HS-5 (cell line): Measurements from ENCODE around the gene SON.
A peak's percentile ranks its signal among the peaks of the same experiment; 100 is the strongest.
"Not testable (repeated sequence)": the region's sequence is repeated elsewhere in the genome, so short reads cannot be mapped to it uniquely, and the experiment has no call there.

Source experiments
- DNase-seq: peaks from one replicate; pipeline ENCODE4 v3.0.0-alpha.2; 2012; ENCODE audit warnings: low read depth

SON gene

DNA sequence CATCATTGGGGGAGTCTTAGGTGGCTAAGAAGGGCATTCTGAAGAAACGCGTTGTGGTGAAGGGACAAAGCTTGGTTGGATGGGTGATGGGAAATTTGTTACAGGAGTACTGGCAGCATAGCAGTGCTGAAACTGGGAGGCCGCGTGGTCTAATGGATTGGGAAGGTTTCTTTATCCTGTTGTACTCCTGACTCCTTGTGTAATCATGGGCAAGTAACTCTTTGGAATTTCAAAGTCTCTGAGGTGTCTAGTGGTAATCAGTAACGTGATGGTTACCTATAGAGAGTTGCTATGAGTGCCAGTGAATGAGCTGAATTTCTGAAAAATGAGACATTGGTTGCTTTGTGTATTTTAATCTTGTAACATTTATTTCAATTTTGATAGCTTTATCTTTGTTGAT is 27.2 kb downstream of the SON start:
- no peak for DNase-seq

GRCh38 chr21:33572350-33572749 is 29.5 kb downstream of the SON start:
- DNase-seq: no peak

DNA sequence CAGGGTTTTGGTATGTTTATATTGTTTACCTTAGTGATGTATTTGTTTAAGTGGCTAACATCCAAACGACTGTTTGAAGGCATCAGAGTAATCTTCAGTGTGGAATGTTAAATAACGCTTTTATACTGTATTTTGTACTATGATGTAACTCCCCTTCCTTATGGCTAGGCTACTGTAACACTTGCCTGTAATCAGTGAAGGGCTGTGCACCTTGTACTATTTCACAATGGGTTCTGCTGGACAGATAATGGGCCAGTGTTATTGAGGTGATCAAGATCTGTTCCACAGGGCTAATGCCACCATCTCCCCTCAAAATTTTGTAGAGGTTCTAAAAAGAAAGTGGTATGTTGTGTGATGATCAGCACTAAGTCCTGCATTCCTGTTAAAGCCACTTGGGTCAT is 33.9 kb downstream of the SON start:
- DNase-seq: not testable (repeated sequence)

DNA sequence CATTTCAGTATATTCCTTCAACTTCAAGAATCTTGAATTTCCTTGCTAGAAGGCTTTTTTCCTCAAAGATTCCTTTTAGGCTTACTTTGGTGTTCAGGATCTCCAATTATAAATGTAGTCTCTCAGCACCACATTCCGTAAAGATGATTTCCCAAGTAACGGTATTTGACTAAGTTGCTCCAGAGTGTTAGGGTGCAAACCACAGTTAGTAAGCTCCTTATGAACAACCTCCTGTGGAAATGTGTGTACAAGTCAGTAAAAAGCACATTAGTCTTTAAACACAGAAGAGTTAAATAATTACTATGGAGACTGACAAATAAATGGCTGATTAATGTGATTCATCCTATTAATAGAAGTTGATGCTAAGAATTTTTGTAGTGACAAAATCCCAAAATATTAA is 35.4 kb downstream of the SON start:
- no peak for DNase-seq

GRCh38 chr21:33578959-33579542 is 36.2 kb downstream of the SON start:
- DNase-seq: no peak

- DNase-seq: no peak
Observed at GRCh38 chr21:33584455-33584854, 41.6 kb downstream of the SON start.

DNA sequence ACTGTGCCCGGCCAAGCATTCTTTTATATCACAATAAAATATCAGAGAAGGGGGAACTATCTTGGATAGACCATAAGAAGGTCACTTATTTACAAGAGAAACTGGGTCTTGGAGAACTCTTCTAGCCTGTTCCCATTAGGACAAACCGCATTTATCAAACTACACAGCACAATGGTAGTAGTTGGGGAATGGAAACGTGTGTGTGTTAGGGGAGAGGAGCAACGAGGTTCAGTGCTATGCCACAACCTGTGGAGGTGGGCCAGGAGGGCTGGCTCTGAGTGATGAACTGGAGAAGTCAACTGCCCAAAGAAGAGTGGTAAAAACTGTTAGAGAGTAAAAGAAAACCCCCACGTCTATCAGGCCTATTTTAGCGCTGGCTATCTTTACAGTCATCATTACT is 44.1 kb downstream of the SON start:
- DNase-seq: no peak

GRCh38 chr21:33587792-33588484 is 45.1 kb downstream of the SON start:
- no peak for DNase-seq

- DNase-seq: peak; percentile 56
Observed at GRCh38 chr21:33588485-33589335, 45.9 kb downstream of the SON start, which contains the start of gene DONSON. Gene DONSON (minus strand): TSS chr21:33588684. CDS start chr21:33588641, 43 bp downstream.

DNA sequence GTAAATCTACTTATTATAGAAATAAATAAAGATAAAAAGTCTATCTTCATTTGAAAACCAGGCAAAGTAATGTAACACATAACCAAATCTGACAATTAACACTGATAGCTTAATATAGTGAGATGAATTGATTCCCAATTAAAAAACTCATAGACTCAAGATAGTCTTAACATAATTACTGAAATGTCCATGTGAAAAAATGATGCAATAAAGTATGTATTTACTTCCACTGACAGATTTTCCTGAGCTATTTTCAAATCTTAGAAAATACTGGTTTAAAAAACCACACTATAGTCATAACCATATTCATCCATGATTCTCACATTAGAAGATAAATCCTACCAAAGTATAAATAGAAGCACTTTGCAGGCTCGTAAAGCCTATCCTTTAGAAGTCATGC is 55.2 kb downstream of the SON start:
- DNase-seq: no peak

DNA sequence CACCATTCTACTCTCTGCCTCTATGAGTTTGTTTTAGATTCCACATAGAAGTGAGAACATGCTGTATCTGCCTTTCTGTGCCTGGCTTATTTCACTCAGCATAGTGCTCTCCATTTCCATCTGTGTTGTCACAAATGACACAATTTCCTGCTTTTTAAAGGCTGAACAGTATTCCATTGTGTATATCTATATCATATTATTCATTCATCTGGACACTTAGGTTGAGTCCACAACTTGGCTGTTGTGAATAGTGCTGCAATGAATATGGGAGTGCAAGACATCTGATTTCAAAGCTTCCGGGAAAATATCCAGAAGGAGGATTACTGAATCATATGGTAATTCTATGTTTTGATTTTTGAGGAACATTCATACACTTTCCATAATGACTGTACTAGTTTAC is 65.7 kb downstream of the SON start:
- DNase-seq: peak; percentile 8

DNA sequence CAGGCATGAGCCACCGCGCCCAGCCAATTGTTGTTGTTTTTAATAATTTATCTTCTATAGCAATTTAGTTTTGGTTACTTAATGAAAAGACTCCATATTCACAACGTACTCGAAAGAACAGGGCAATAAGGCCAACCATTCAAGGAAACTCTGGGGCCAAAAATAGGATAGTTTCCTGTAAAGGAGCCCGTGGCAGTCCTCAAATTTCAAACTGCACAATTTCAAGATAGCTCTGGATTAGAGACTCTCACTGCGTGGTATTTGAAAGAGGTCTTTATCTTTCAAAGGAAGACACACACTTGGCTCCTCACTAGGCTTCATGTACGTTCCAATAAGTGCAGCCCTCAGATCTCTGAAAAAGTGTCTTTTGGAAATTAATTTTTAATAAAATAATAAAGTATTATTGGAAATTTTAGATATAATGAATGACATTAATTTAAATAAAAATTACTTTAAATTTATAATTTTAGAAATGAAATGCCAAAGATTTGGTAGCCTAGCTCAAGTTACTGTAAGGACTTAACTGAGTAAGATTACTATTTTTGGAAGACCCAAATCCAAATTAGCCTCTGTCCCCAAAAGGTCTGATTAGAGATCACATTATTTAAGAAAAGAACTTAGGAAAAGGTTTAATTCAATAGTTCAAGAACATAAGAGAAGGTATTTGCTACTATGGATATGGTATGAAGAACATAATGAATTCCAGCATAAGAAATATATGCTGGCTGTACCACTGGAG is 68.3 kb downstream of the SON start:
- no peak for DNase-seq

DNA sequence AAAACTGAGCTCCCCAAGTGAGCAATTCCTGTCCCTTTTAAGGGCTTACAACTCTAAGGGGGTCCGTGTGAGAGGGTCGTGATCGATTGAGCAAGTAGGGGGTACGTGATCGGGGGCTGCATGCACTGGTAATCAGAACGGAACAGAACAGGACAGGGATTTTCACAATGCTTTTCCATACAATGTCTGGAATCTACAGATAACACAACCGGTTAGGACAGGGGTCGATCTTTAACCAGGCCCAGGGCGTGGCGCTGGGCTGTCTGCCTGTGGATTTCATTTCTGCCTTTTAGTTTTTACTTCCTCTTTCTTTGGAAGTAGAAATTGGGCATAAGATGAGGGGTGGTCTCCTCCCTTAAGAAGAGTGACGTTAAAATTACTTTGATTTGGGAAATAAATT is 74.7 kb downstream of the SON start:
- not testable (repeated sequence) for DNase-seq

- no peak for DNase-seq
Observed at GRCh38 chr21:33618407-33618806, 75.6 kb downstream of the SON start.

DNA sequence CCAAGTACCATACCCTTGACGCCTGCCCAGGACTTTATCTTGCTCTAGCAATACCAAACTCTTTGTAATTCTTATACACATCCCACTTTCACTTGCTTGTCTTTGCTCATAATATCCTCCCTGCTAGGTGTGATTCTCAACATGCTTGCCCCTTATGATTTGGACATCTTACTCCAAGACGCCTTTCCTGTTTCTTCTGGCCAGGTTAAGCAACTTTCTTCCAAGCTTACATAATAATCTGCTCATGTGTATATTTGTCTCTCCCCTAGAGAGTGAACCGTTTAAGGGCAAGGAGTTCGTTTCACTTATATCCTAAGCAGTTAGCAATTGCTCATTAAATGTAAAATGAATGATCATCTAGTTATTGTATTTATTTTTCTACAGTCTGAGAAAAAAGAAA is 76.9 kb downstream of the SON start:
- no peak for DNase-seq

DNA sequence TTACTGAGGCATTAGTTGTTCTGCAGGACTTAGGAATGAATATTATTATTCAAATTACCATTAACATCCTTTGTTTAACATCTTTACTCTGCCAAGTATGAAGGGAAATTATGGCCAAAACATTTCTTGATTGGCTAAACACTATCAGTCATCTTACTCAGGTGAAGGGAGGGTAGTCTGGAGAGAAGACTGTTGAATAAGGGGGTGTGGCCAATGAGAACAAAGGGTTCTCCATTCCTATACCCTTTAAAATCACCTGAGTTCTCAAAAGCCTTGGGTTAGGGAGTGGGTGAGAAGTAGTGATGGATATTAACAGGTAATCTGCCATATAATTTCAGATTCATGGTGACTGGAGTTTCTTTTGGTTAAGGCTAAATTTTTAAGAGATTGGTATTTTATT is 79.4 kb downstream of the SON start:
- DNase-seq: no peak

DNA sequence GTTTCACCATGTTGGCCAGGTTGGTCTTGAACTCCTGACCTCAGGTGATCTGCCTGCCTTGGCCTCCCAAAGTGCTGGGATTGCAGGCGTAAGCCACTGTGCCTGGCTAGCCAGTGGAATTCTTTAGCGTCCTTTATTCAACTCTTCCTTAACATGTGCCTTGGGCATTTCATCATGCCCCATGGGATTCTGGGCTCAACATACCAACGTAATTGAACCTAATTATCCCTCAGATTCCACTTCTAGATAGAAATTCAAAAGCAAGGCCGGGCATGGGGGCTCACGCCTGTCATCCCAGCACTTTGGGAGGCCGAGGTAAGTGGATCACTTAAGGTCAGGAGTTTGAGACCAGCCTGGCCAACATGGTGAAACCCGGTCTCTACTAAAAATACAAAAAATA is 83.3 kb downstream of the SON start:
- DNase-seq: not testable (repeated sequence)
